GM18858 (cell line): ENCODE measurements around the gene PACSIN2.
"Not testable (repeated sequence)": the region's sequence is repeated elsewhere in the genome, so short reads cannot be mapped to it uniquely, and the experiment has no call there.

Experiments used
- ATAC-seq: cut with Tn5 transposase; IDR thresholded peaks from one replicate; pipeline ENCODE4 v1.9.1; 2021; ENCODE audit not compliant: unreplicated experiment

Gene PACSIN2

DNA sequence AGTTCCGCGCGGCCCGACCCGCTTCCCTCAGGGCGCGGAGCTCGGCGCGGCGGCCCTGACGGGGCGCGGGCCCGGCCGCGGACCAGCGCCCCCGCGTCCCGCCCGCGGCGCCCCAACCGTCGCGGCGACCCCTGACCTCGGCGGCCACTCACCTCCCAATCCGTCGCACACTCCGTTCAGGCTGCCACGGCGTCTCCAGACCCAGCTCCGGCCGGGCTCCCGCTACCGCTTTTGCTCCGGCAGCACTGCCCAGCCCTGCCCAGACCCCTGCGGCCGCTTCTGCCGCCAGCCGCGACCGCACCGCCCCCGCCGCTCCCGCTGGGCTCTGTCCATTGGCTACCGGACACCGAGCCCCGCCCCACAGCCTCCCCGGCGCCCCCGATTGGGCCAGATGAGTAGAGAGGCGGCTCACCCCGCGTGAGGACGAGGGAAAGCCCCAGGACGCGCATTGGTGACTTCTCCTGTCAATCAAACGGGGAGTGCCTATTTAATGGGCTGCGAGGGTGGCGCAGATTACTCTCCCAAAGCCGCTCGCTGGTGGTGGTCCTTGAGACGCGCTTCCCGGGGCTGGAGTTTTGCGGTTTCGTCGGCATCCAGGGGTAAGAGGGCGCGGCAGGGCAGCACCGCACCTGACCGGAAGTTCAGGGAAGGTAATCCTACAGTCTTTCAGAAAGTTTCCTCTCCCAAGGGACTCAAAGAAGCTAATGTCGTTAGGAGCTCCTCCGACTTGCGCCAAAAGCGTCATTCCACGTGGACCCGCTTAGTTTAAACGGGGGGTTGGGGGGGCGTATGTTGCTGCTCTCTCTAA, at the start of gene PACSIN2:
TSS of gene PACSIN2 (minus strand) at position 281 of the 808 bp plus-strand sequence. CDS start 103,069 bp downstream, outside the sequence.
- ATAC-seq, result peak; percentile 73

DNA sequence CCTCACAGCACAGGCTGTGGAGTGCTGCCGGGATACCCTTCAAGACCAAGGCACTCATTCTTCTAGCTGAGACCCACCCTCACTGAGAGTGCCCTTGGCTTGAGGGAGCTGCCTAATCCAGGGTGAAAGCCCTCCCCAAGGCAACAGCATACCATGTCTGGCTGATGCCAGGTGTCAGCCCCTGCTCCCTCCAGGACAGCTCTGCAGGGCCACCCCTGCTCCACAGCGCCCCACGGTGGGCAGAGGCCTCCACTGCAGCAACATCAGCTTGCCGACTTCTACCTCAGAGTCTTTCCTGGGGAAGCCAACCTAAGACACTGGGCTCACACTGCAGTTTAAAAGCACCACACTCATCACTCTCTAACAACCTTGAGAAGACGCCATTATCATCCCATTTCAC, 45.2 kb upstream of the PACSIN2 start:
- no peak for ATAC-seq

DNA sequence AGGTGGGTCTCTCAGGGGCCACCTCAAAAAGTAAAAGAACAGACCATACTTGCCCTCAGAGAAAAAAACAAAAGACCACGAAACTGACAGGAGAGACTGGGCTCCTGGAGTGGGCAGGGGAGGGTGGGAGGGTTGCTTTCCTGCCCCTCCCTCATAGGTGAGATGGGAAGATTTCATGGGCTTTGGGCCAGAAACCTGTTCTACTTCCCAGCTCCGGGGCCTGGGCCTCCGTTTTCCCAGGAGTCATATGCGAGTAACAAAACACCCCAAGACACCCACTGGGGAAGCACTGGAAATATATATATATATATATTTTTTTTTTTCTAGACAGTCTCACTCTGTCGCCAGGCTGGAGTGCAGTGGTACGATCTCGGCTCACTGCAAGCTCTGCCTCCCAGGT, 42.7 kb upstream of the PACSIN2 start:
- no peak for ATAC-seq

DNA sequence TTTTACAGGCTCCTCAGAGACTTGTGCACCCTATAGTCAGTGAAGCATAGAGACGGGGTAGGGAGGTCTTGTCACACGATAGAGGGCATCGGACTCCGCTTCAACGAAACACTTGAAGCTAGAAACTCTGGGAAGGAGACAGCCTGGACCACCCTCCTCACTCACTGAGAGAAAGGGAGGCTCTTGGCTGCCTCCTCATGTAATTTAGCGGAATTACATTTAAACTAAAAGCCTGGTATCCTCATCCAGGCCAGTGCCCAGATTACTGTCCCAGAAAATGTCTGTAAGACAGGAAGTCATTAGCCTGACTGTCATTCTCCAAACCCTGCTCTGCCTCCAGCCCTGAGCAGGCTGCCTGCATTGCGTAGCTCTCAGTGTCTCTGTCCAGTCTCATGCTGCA, 38.2 kb upstream of the PACSIN2 start:
- ATAC-seq, result no peak

GRCh38 chr22:43050995-43051394, 36.0 kb upstream of the PACSIN2 start:
- no peak for ATAC-seq

- ATAC-seq, result no peak
Observed at GRCh38 chr22:43047605-43048004, 32.7 kb upstream of the PACSIN2 start.

DNA sequence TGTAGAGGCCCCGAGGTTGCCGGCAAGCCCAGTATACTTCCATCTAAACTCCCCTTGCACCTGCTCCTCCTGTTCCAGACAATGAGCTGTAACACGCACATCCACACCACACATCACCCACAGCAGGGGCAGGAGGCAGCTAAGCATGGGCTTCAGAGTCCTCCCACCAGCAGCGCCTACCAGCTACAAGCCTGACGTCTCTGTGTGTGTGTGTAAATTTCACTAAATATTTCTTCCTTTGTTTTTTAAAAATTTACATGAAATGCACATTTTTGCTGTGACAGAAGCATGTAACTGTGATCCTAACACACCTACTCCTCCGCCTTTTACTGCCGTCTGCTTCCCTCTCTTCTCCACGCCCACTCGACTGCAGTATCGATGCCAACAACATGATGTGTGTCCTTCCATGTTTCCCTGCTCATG, 29.4 kb upstream of the PACSIN2 start:
- no peak for ATAC-seq

- ATAC-seq, result no peak
Observed at GRCh38 chr22:43042101-43042780, 27.3 kb upstream of the PACSIN2 start.

DNA sequence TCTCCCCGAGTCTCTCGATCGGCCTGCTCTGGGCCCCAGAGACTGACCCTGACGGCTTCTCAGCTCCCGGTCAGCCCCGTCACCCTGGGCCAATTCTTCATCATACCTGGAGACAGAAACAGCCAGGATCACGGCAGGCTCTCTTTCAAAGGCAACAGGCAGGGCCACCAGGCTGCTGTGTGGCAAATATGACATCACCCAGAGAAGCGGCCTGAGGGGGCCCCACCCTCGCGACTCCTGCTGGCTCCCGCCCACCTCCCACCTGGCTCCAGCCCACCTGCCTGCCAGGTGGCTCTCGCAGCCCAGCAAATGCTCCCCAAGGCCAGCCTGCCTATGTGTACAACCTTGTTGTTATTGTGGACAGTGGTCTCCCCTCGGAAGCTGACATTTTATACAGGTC, 24.9 kb upstream of the PACSIN2 start:
- ATAC-seq, result no peak

DNA sequence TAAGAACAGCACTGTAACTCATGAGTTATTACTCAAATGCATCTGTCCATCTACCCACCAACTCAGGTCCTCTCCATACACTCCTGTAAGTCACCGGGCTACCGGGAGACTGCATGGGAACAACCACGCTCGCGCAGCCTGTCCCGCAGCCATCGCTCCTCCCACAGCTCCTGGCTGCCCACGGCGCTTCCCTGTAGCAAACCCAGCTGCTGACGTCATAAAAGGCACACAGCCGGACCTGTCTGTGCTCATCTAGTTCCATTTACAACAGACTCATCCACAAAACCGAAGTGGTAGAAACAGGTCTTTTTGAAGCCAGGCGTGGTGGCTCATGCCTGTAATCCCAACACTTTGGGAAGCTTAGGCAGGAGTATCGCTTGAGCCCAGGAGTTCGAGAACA, 23.4 kb upstream of the PACSIN2 start:
- no peak for ATAC-seq

- ATAC-seq, result no peak
Observed at GRCh38 chr22:43036282-43036829, 21.4 kb upstream of the PACSIN2 start.

DNA sequence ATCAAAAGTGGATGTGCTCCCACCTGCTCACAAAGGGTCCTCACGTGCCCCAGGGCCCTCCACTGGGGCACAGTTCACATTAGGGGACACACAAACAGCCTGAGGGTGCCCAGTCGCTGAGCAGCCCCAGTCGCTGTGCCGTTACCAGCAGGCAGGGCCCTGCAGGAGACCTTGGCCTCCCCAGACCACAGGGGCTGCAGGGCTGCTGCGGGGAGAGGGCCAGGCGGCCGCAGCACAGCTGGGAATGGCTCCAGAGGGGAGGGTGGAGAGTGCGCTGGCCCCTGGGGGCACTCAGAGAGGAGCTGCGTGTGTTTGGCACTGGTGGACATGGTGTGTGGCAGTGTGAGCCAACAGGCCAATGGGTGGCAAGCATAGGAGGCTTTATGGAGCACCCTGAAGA, 20.3 kb upstream of the PACSIN2 start:
- ATAC-seq, result no peak

- ATAC-seq, result no peak
Observed at GRCh38 chr22:43031617-43032016, 16.7 kb upstream of the PACSIN2 start.

DNA sequence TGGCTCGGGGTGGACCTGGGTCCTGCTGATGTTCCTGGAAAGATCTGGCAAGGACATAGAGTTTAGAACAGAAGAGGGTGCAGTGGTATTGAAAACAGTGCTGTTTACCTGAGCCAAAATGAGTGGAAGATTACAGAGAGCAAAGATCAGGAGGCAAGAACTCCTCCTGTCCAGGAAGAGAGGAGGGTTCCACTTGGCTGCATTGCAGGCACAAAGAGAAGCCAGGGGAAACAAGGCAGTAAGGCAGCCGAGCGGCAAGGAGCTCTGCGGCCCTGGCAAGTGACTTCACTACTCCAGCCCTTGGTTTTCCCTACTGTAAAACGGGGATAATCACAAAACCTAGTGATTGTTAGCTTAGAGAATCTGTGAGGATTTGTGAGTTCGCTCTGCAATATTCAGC, 3.7 kb upstream of the PACSIN2 start:
- ATAC-seq, result no peak

DNA sequence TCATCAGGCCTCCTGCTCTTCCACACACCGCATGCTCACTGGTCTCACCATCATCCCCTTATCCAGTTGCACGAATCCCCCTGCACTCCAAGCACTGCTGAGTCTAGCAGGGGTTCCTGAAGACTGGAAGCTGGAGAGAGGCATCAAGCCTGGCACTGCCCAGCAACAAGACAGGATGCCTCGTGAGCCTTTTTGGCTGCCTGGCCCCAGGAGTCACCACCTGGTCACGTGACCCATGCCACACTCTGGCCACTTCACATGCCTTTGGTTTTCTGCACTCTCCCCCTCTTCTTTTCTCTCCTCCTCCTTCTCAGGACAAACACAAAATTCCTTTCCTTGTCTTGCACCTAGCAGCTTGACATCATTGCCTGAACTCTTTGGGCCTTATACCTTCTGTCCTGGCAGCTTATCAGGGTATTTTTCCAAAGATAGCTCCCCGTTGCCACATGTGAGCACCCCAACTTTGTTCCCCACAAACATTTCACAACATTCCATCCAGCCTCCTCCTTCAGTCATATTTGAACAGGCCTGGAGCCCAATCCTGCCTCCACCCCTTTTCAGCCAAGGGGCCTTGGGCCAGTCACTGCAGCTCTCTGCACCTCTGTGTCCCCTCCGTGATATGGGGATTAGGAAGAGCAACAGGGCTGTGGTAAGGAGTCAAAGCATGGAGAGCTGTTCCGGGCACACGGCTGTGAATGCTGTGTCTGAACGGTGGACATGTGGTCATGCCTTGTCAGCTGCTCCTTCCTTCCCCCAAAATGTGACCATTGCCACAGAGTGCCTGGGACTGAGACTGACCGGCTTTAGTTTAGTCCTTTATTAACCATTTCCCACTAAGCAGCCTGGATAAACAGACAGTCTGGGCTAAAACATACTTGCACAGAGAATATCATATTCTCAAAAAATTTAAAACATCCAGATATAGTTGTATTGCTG, 2.8 kb upstream of the PACSIN2 start:
- no peak for ATAC-seq

DNA sequence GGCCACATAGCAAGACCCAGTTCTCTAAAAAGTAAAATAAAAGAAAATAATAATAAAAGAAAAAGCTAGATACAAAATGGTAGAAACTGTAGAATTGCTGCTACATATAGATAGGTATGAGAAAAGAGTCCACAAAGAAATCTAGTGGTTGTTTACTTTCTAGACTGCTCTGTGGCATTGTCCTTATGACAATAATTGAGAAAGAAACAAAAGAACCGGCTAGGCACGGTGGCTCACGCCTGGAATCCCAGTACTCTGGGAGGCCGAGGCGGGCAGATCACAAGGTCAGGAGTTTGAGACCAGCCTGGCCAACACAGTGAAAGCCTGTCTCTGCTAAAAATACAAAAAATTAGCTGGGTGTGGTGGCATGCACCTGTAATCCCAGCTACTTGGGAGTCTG, 1.2 kb upstream of the PACSIN2 start:
- ATAC-seq, result not testable (repeated sequence)

GRCh38 chr22:43015677-43016042, 711 bp upstream of the PACSIN2 start:
- ATAC-seq, result no peak

DNA sequence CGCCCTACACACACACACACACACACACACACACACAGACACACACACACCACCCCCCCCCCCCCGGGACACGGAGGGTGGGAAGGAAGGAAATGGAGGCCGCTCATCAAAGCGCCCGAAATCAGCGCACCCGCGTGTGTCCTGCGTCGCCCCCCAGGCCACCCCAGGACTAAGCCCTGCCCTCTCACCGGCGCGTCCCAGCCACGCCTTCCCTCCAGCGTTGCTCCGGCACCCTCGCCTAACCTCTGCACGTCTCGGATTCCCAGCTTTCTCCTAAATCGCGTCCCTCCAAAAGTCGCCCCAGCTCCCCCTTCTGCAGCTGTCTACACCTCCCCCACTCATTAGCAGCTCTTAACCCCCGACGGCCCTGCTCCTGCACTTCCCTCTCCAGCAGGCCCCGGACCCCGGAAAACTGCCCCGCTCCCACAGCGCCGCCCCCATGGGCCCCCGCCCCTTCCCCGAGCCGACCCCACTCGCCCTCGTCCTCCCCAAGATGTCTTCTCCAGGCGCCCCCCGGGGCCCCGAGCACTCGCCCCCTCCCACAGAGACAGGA, 557 bp downstream of the PACSIN2 start:
- no peak for ATAC-seq

GRCh38 chr22:43013355-43014315, 1.3 kb downstream of the PACSIN2 start:
- ATAC-seq, result no peak

- ATAC-seq, result no peak
Observed at GRCh38 chr22:43012390-43012789, 2.6 kb downstream of the PACSIN2 start.
